ENCODE measurements around the gene DCANP1.

GRCh38 chr5:135448791-135449507 is 1.8 kb upstream of the DCANP1 start:
- TF ChIP-seq CTCF (IDR thresholded peaks at IDR 0.05), result no peak
- no peak for TF ChIP-seq EZH2 (IDR thresholded peaks at IDR 0.05; ENCODE audit: borderline replicate concordance, insufficient read depth, low read depth, low read length, poor library complexity, severe bottlenecking)

All from B cell (primary cell).